Left ventricle myocardium inferior (tissue), 1 donor: ENCODE results near the gene ATF7IP. TPM values are rescaled to one million over a fixed set of nuclear protein-coding genes. Genes with fewer than 3 reads are reported as not detected.

Experiments
- DNase-seq: peaks from one replicate; pipeline ENCODE4 v3.0.0-alpha.2; 2020
- H3K27ac ChIP-seq: fragments of 200-600 bp; replicated peaks from 2 replicates; pipeline ENCODE4 v1.8.0; 2021
- H3K27me3 ChIP-seq: fragments of 200-600 bp; 2 replicates; pipeline ENCODE4 v1.8.0; 2021; ENCODE audit warnings: low read depth
- H3K36me3 ChIP-seq: fragments of 200-600 bp; 2 replicates; pipeline ENCODE4 v1.8.0; 2021
- H3K4me1 ChIP-seq: fragments of 200-600 bp; 2 replicates; pipeline ENCODE4 v1.8.0; 2021
- H3K4me3 ChIP-seq: fragments of 200-600 bp; 2 replicates; pipeline ENCODE4 v1.8.0; 2021; ENCODE audit warnings: mild to moderate bottlenecking, moderate library complexity
- H3K9me3 ChIP-seq: fragments of 200-600 bp; replicated peaks from 2 replicates; pipeline ENCODE4 v1.8.0; 2021
- intact Hi-C: fragments of 100-400 bp; cut with micrococcal nuclease; formaldehyde crosslinking; loops from one replicate; pipeline ENCODE4 v1.11.0; 2022
- total RNA-seq: library from RNA; stranded (reverse); fragmentation: NEBNext Ultra II Directional; extraction: Animal tissue kit (Norgen Biotek cat#: 25700); gene quantifications from one replicate; pipeline ENCODE4 v1.2.1, GENCODE V29; 2021
- TF ChIP-seq, protein P1 (sequence below): fragments of 200-600 bp; IDR thresholded peaks from 2 replicates; pipeline ENCODE4 v1.8.0; 2021; ENCODE audit warnings: antibody characterized with exemption, mild to moderate bottlenecking, borderline replicate concordance
- donor health status: DM: no; HTN: yes; CAD: no; lungs with severe emphysema.

Gene ATF7IP
- total RNA-seq, 1 donor from 2014 or later = 64.3 TPM

DNA sequence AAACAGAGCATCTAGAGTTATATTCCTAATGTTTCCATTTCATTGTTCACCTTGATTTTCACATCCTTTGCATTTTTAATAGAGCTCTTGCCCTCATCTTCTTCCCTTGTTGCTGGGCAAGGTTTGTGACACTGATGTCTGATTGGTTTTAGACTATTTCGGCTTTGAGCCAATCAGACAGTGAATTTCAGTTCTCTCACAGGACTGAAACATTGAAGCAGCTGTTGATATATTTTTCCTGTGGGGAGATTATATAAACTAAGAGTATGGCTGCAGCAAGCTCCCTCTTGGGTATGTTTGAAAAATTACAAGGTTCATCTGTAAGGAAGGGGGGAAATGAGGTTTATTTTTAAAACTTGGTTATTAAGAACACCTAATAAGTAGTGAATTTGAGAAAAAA is 51.2 kb downstream of the ATF7IP start:
- Histone ChIP-seq H3K27ac (peak overlapping the region; percentile 49), H3K9me3 (peaks cover 11% of the 10 kb centered on the region), H3K36me3 (peaks cover 8% of the 10 kb centered on the region), H3K4me1 (peaks cover 88% of the 10 kb centered on the region), H3K27me3 (no peaks in the 10 kb centered on the region), H3K4me3 (peak overlapping the region; percentile 6)
- no peak for DNase-seq
- TF ChIP-seq, protein P1, sequence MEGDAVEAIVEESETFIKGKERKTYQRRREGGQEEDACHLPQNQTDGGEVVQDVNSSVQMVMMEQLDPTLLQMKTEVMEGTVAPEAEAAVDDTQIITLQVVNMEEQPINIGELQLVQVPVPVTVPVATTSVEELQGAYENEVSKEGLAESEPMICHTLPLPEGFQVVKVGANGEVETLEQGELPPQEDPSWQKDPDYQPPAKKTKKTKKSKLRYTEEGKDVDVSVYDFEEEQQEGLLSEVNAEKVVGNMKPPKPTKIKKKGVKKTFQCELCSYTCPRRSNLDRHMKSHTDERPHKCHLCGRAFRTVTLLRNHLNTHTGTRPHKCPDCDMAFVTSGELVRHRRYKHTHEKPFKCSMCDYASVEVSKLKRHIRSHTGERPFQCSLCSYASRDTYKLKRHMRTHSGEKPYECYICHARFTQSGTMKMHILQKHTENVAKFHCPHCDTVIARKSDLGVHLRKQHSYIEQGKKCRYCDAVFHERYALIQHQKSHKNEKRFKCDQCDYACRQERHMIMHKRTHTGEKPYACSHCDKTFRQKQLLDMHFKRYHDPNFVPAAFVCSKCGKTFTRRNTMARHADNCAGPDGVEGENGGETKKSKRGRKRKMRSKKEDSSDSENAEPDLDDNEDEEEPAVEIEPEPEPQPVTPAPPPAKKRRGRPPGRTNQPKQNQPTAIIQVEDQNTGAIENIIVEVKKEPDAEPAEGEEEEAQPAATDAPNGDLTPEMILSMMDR = peak; percentile 26
- intact Hi-C loops = no loop called here

DNA sequence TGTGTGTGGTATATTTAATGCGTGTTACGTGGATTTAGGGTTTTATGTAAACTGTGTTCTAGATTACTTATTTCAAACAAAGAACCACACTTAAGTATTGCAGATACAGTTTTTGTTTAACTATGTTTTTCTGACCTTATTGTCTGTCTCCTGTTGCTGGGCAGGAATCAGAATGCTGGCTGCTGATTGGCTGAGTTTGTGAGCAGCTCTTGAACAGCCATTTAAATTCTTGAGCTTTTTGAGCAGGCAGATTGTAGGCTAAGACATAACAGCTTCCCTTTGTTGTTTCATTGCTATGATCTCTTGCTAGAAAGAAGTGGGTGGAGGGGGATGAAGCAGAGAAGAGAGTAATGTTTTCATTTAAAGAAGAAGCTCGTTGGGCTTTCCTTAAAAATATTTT is 52.2 kb downstream of the ATF7IP start:
- peak; percentile 43 for DNase-seq
- Histone ChIP-seq H3K27ac (peak overlapping the region; percentile 49), H3K27me3 (no peaks in the 10 kb centered on the region), H3K4me3 (peak overlapping the region; percentile 38), H3K36me3 (peaks cover 12% of the 10 kb centered on the region), H3K4me1 (peaks cover 93% of the 10 kb centered on the region), H3K9me3 (peaks cover 15% of the 10 kb centered on the region)
- intact Hi-C loops = no loop called here
- TF ChIP-seq, protein P1 = no peak

DNA sequence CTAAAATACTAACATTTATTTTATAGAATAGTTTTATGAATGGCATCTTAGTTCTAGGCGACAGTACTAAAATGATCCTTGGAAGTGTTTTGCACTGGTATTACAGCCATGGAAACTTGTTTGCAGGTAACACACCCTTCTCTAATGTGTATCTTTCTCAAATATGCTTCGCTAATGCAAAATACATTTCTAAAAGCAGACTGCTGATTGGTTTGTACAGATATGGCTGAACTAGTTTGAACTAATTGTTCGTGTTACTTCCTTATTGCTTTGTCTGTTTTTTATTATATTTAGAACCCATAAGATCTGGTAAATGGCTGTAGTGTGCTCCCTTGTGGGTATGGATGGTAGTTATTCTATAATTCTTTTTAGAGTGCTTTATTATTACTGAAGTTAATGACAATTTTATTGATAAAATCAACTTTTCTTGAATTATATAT is 53.0 kb downstream of the ATF7IP start:
- TF ChIP-seq, protein P1 = peak; percentile 51
- Histone ChIP-seq H3K4me3 (peak overlapping the region; percentile 38), H3K4me1 (peaks cover 92% of the 10 kb centered on the region), H3K9me3 (peaks cover 17% of the 10 kb centered on the region), H3K36me3 (peaks cover 12% of the 10 kb centered on the region), H3K27me3 (no peaks in the 10 kb centered on the region), H3K27ac (peak overlapping the region; percentile 49)
- intact Hi-C loops = no loop called here
- DNase-seq = no peak

DNA sequence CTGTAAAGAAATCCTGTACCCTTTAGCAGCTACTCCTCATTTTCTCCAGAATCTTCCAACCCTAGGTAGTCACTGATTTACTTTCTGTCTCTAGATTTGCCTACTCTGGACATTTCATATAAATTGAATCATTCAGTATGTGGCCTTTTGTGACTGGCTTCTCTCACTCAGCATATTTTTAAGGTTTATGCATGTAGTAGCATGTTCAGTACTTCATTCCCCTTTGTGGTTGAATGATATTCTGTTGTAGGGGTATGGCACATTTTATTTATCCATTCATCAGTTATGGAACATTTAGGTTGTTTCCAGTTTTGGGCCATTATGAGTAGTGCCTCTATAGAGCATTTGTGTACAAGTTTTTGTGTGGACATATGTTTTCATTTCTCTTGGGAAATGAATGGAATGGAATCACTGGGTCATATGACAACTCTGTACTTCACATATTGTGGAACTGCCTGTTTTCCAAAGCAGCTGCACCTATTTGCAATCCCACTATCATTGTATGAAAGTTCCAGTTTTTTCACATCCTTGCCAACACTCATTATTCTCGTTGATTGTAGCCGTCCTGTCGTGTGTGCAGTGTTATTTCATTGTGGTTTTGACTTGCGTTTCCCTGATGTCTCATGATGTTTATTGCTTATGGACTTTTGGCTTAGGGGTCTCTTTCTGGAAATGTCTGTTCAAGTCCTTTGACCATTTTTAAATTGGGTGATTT is 57.2 kb downstream of the ATF7IP start:
- intact Hi-C loops = no loop called here
- Histone ChIP-seq H3K4me1 (peaks cover 75% of the 10 kb centered on the region), H3K27me3 (no peaks in the 10 kb centered on the region), H3K9me3 (peaks cover 17% of the 10 kb centered on the region), H3K27ac (peak overlapping the region; percentile 2), H3K36me3 (peaks cover 36% of the 10 kb centered on the region), H3K4me3 (no peak overlapping the region)
- TF ChIP-seq, protein P1 = no peak
- no peak for DNase-seq

DNA sequence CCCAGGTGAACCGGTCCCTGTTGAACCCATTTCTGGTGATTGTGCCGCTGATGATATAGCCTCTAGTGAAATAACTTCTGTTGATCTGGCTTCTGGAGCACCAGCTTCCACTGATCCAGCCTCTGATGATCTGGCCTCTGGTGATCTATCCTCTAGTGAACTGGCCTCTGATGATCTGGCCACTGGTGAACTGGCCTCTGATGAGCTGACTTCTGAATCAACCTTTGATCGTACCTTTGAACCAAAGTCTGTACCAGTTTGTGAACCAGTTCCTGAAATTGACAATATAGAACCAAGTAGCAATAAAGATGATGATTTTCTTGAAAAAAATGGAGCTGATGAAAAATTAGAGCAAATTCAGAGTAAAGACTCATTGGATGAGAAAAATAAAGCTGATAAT is 59.1 kb downstream of the ATF7IP start:
- intact Hi-C loops = no loop called here
- no peak for DNase-seq
- Histone ChIP-seq H3K36me3 (peaks cover 37% of the 10 kb centered on the region), H3K27me3 (no peaks in the 10 kb centered on the region), H3K4me3 (no peak overlapping the region), H3K9me3 (peaks cover 17% of the 10 kb centered on the region), H3K4me1 (peaks cover 75% of the 10 kb centered on the region), H3K27ac (no peak overlapping the region)
- TF ChIP-seq, protein P1 = no peak
